WI38 (cell line): ENCODE data around the gene GSK3A.
A peak's percentile ranks its signal among the peaks of the same experiment; 100 is the strongest.

Experiments used
- H3K4me3 ChIP-seq: 2 replicates; pipeline ENCODE4 v1.5.1; 2011; ENCODE audit warnings: low read depth, mild to moderate bottlenecking, control low read depth, low read length
- TF ChIP-seq, protein P1 (sequence below): IDR thresholded peaks from 2 replicates; pipeline ENCODE4 v1.5.1; 2012; ENCODE audit warnings: low read depth, mild to moderate bottlenecking, control low read depth, low read length

The GSK3A gene

DNA sequence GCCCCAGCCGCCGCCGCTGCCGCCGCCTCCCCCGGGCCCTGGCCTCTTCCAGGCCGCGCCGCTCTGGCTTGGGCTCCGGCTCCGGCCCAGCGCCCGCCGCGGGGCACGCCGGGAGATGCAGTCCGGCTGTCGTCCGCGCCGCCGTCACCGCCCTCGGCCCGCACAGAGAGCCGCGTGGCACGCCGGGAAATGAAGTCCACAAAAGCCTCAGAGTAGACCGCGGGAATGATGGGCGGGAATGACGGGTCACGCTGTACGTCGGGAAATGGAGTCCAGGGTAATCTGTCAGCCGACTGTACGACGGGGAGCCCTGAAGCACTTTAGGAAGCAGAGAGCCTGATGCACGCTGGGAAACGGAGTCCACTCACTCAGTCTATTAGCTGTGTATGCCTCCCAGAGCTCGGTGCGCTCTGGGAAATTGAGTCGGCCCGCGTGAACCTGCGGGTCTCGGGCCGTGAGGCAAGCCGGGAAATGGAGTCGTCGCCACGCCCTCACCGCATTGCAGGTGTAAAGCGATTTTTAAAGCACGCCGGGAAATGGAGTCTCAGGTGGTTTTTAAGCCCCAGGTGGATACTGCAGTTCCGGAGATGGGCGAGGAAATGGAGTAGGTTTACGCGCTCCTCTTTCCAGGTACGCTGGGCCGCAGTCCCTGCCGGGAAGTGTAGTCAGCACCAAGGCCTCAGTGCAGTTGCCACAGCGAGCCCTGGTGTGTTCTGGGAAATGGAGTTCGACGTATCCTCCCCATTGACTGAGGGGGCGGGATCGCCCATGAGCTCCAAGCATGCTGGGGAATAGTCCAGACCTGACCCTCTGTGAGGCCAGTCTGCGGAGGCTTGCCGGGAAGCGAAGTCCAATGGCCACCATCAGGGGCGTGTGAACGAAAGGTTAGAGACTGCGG lies at the start of gene GSK3A:
GSK3A (minus strand) TSS at position 91 of the 898 bp plus-strand sequence. CDS start 137 bp downstream, outside the sequence.
- TF ChIP-seq, protein P1, sequence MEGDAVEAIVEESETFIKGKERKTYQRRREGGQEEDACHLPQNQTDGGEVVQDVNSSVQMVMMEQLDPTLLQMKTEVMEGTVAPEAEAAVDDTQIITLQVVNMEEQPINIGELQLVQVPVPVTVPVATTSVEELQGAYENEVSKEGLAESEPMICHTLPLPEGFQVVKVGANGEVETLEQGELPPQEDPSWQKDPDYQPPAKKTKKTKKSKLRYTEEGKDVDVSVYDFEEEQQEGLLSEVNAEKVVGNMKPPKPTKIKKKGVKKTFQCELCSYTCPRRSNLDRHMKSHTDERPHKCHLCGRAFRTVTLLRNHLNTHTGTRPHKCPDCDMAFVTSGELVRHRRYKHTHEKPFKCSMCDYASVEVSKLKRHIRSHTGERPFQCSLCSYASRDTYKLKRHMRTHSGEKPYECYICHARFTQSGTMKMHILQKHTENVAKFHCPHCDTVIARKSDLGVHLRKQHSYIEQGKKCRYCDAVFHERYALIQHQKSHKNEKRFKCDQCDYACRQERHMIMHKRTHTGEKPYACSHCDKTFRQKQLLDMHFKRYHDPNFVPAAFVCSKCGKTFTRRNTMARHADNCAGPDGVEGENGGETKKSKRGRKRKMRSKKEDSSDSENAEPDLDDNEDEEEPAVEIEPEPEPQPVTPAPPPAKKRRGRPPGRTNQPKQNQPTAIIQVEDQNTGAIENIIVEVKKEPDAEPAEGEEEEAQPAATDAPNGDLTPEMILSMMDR: no peak
- H3K4me3 ChIP-seq: peak within 1 kb of the TSS; percentile 88

DNA sequence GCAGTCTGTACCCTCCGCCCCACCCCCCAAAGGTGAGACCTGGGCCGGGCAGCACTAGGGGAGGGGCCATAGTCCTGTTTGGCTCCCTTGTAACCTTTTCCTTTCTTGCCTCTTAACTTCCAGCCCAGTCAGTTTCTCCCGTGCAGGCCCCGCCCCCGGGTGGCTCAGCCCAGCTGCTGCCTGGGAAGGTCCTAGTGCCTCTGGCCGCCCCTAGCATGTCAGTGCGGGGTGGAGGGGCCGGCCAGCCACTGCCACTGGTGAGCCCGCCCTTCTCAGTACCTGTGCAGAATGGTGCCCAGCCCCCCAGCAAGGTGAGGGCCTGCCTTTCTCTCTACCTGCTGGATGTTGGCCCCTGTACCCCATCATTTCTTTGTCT lies 49.0 kb upstream of the GSK3A start:
- no peak overlapping the region for H3K4me3 ChIP-seq
- TF ChIP-seq, protein P1: no peak

DNA sequence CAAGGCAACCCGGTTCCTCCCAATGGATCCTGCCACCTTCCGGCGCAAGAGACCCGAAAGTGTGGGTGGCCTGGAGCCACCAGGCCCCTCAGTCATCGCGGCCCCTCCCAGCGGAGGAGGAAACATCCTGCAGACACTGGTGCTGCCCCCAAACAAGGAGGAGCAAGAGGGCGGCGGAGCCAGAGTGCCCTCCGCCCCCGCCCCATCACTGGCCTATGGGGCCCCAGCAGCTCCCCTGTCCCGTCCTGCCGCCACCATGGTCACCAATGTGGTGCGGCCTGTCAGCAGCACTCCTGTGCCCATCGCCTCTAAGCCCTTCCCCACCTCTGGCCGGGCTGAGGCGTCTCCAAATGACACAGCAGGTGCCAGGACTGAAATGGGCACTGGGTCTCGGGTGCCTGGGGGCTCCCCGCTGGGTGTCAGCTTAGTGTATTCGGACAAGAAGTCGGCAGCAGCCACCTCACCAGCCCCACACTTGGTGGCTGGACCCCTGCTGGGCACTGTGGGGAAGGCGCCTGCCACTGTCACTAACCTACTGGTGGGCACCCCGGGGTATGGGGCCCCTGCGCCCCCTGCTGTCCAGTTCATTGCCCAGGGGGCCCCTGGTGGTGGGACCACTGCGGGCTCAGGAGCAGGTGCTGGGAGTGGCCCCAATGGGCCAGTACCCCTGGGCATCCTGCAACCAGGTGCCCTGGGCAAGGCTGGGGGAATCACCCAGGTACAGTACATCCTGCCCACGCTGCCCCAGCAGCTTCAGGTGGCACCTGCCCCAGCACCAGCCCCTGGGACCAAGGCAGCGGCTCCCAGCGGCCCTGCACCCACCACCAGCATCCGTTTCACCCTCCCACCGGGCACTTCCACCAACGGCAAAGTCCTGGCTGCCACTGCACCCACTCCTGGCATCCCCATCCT lies 48.4 kb upstream of the GSK3A start:
- TF ChIP-seq, protein P1: peak; percentile 48
- no peak overlapping the region for H3K4me3 ChIP-seq

DNA sequence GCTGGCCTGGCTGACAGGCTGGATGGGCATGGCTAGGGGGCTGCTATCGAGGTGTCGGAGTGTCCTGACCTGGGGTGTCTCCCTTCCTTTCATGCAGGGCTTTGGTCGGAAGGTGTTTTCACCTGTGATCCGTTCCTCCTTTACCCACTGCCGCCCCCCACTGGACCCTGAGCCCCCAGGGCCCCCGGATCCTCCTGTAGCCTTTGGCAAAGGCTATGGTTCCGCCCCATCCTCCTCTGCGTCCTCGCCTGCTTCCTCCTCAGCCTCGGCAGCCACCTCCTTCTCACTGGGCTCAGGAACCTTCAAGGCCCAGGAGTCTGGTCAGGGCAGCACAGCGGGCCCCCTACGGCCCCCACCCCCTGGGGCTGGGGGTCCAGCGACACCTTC lies 47.7 kb upstream of the GSK3A start:
- TF ChIP-seq, protein P1: no peak
- H3K4me3 ChIP-seq: no peak overlapping the region

DNA sequence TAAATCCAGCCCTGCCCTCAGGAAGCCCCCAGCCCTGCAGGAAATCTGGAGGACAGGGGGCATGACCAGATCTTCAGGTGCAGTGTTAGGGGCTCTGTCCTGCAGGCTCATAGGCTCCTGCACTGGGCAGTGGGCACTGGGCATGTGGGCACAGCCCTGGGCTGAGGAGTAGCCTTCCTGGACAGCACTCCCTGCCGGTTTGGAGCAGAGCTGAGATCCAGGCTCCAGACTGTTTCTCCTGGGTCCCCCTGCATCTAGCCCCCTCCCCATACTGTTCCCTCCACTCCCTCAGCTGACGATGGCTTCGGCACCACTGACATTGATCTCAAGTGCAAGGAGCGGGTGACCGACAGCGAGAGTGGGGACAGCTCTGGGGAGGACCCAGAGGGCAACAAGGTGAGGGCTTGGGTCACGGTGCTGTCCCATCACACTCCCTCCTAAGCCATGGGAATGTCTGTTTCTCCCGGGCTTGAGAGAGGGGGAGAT lies 47.2 kb upstream of the GSK3A start:
- TF ChIP-seq, protein P1: no peak
- H3K4me3 ChIP-seq: no peak overlapping the region

DNA sequence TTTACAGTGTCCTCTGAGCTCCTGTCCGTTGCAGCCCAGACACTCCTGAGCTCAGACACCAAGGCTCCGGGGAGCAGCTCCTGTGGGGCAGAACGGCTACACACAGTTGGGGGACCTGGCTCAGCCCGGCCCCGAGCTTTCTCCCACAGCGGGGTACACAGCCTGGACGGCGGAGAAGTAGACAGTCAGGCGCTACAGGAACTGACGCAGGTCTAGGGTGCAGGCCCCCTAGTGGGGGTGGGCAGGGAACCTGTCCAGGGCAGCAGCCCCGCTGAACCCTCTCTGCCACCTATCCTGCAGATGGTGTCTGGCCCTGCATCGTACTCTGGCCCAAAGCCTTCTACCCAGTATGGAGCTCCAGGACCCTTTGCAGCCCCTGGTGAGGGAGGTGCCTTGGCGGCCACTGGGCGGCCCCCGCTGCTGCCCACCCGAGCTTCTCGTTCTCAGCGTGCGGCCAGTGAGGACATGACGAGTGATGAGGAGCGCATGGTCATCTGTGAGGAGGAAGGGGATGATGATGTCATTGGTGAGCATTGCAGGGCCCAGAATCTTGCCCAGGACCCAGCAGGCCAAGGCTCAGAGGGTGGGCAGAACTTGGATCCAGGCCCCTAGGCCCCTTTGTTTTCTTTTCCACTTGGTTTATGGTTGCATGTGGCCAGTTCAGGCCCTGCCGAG lies 46.6 kb upstream of the GSK3A start:
- H3K4me3 ChIP-seq: no peak overlapping the region
- TF ChIP-seq, protein P1: no peak
